ENCODE results near the gene EXOC7. TPM values are rescaled to one million over a fixed set of nuclear protein-coding genes. Genes with fewer than 3 reads are reported as not detected.

The EXOC7 gene
- polyA plus RNA-seq, 1 donor from 2014 or later: 146 TPM

DNA sequence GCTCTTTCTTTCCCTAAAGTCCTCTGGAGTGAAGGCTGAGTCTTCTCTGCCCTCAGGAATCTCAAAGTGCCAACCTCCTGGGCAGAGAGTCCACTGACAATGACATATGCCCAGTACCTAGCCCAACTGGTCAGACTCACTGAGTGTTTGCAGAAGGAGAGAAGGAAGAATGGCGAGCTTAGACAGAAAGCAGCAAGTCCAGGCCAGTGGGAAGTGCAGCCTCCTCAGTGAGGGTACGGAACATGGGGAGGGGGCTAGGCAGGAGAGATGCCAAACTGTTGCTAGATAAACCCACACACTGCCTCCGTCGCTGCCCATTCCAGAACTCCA, 678 bp downstream of the EXOC7 start:
- Histone ChIP-seq H2AFZ (ENCODE audit: low read depth, low read length) (peak overlapping the region; percentile 85), H3K79me2 (replicated peaks; ENCODE audit: insufficient read depth, low read length) (peaks cover 18% of the 10 kb centered on the region), H3K36me3 (ENCODE audit: insufficient read depth, low read length) (peaks cover 5% of the 10 kb centered on the region), H3K9me3 (ENCODE audit: low read length) (no peaks in the 10 kb centered on the region), H3K27me3 (ENCODE audit: insufficient read depth, low read depth, low read length) (no peaks in the 10 kb centered on the region), H3K9ac (ENCODE audit: low read length) (peak overlapping the region; percentile 94), H3F3A (ENCODE audit: insufficient read depth, low read length, poor library complexity, severe bottlenecking) (peaks cover 3% of the 10 kb centered on the region), H3K4me2 (ENCODE audit: low read length) (peak overlapping the region; percentile 100), H3K9me2 (ENCODE audit: insufficient read depth, low read length) (no peaks in the 10 kb centered on the region), H4K20me1 (ENCODE audit: insufficient read depth) (no peaks in the 10 kb centered on the region), H3K4me3 (ENCODE audit: low read length) (peak overlapping the region; percentile 89), H3K27ac (ENCODE audit: low read length) (peak overlapping the region; percentile 97)
- TF ChIP-seq, protein P1, sequence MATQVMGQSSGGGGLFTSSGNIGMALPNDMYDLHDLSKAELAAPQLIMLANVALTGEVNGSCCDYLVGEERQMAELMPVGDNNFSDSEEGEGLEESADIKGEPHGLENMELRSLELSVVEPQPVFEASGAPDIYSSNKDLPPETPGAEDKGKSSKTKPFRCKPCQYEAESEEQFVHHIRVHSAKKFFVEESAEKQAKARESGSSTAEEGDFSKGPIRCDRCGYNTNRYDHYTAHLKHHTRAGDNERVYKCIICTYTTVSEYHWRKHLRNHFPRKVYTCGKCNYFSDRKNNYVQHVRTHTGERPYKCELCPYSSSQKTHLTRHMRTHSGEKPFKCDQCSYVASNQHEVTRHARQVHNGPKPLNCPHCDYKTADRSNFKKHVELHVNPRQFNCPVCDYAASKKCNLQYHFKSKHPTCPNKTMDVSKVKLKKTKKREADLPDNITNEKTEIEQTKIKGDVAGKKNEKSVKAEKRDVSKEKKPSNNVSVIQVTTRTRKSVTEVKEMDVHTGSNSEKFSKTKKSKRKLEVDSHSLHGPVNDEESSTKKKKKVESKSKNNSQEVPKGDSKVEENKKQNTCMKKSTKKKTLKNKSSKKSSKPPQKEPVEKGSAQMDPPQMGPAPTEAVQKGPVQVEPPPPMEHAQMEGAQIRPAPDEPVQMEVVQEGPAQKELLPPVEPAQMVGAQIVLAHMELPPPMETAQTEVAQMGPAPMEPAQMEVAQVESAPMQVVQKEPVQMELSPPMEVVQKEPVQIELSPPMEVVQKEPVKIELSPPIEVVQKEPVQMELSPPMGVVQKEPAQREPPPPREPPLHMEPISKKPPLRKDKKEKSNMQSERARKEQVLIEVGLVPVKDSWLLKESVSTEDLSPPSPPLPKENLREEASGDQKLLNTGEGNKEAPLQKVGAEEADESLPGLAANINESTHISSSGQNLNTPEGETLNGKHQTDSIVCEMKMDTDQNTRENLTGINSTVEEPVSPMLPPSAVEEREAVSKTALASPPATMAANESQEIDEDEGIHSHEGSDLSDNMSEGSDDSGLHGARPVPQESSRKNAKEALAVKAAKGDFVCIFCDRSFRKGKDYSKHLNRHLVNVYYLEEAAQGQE (IDR thresholded peaks at IDR 0.05; ENCODE audit: borderline replicate concordance): no peak

DNA sequence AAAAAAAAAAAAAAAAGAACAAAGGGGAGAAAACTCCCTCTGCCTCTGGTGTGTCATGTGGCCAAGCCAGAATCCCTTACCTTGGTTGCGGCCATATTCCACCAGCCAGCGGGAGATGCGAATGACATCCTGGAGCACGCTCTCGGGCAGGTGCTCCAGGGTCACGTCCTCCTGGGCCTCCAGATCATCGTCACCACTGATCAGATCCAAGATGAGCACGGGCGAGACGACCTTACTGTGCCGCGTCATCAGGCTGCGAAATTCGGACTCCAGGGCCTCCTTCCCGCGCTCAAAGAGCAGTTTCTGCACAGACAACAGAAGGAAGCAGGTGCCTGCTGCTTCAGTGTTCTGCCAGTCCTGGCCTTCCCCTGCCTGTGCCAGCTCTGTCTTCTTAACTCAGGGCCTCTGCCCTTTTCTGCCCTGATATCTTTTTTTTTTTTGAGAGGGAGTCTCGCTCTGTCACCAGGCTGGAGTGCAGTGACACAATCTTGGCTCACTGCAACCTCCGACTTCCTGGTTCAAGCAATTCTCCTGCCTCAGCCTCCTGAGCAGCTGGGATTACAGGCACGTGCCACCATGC, 5.8 kb downstream of the EXOC7 start:
- H3F3A ChIP-seq (ENCODE audit: insufficient read depth, low read length, poor library complexity, severe bottlenecking): peaks cover under 1% of the 10 kb centered on the region
- TF ChIP-seq, protein P2, sequence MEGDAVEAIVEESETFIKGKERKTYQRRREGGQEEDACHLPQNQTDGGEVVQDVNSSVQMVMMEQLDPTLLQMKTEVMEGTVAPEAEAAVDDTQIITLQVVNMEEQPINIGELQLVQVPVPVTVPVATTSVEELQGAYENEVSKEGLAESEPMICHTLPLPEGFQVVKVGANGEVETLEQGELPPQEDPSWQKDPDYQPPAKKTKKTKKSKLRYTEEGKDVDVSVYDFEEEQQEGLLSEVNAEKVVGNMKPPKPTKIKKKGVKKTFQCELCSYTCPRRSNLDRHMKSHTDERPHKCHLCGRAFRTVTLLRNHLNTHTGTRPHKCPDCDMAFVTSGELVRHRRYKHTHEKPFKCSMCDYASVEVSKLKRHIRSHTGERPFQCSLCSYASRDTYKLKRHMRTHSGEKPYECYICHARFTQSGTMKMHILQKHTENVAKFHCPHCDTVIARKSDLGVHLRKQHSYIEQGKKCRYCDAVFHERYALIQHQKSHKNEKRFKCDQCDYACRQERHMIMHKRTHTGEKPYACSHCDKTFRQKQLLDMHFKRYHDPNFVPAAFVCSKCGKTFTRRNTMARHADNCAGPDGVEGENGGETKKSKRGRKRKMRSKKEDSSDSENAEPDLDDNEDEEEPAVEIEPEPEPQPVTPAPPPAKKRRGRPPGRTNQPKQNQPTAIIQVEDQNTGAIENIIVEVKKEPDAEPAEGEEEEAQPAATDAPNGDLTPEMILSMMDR (IDR thresholded peaks at IDR 0.05; ENCODE audit: poor library complexity, severe bottlenecking): no peak
- TF ChIP-seq EP300 (conservative IDR thresholded peaks at IDR 0.05; ENCODE audit: poor library complexity, severe bottlenecking) (no peak), RAD21 (conservative IDR thresholded peaks at IDR 0.05) (no peak), MXI1 (conservative IDR thresholded peaks at IDR 0.05; ENCODE audit: poor library complexity, severe bottlenecking) (no peak), TAF1 (IDR thresholded peaks at IDR 0.05; ENCODE audit: low read depth) (no peak), POLR2AphosphoS5 (IDR thresholded peaks at IDR 0.05) (no peak), SMC3 (conservative IDR thresholded peaks at IDR 0.05; ENCODE audit: poor library complexity) (no peak), EZH2 (IDR thresholded peaks at IDR 0.05; ENCODE audit: borderline replicate concordance, insufficient read depth, low read length, poor library complexity, severe bottlenecking) (no peak)
- TF ChIP-seq, protein P1 (IDR thresholded peaks at IDR 0.05; ENCODE audit: borderline replicate concordance): no peak
- H3K79me2 ChIP-seq (replicated peaks; ENCODE audit: insufficient read depth, low read length): peaks cover 13% of the 10 kb centered on the region
- H3K27ac ChIP-seq (ENCODE audit: low read length): no peak overlapping the region
- H3K9me3 ChIP-seq (ENCODE audit: low read length): no peaks in the 10 kb centered on the region
- H3K36me3 ChIP-seq (ENCODE audit: insufficient read depth, low read length): peaks cover 5% of the 10 kb centered on the region
- H3K9me2 ChIP-seq (ENCODE audit: insufficient read depth, low read length): no peaks in the 10 kb centered on the region
- H3K4me2 ChIP-seq (ENCODE audit: low read length): no peak overlapping the region
- no peak overlapping the region for H2AFZ ChIP-seq (ENCODE audit: low read depth, low read length)
- no peak overlapping the region for H3K9ac ChIP-seq (ENCODE audit: low read length)
- H3K27me3 ChIP-seq (ENCODE audit: insufficient read depth, low read depth, low read length): no peaks in the 10 kb centered on the region
- H3K4me3 ChIP-seq (ENCODE audit: low read length): no peak overlapping the region
- no peaks in the 10 kb centered on the region for H4K20me1 ChIP-seq (ENCODE audit: insufficient read depth)
